Vagina (tissue), 2 donors: ENCODE measurements around the gene DDX54. TPM values are rescaled to one million over a fixed set of nuclear protein-coding genes. Genes with fewer than 3 reads are reported as not detected.
A peak's percentile ranks its signal among the peaks of the same experiment; 100 is the strongest.

Experiments
- DNase-seq, 2 donors: peaks; one replicate each; pipeline ENCODE4 v3.0.0-alpha.2; 2017; ENCODE audit errors: extremely low spot score in 2 of 2
- H3K27ac ChIP-seq: fragments of 200-600 bp; sonication (generic); one replicate; pipeline ENCODE4 v1.5.1; 2019
- H3K27me3 ChIP-seq: fragments of 200-600 bp; sonication (generic); one replicate; pipeline ENCODE4 v1.5.1; 2019
- H3K36me3 ChIP-seq, 2 donors: fragments of 200-600 bp; sonication (generic); one replicate each; pipeline ENCODE4 v1.5.1; 2017 to 2019
- H3K4me1 ChIP-seq: fragments of 200-600 bp; sonication (generic); one replicate; pipeline ENCODE4 v1.5.1; 2019
- H3K4me3 ChIP-seq, 2 donors: fragments of 200-600 bp; sonication (generic); 1 replicate in 1 of 2; 2 replicates in 1 of 2; pipeline ENCODE4 v1.5.1; 2016 to 2019
- H3K9me3 ChIP-seq: fragments of 200-600 bp; sonication (generic); one replicate; pipeline ENCODE4 v1.5.1; 2019
- POLR2A ChIP-seq, 2 donors: fragments of 450-650 bp; IDR thresholded peaks; one replicate each; pipeline ENCODE4 v1.6.1; 2017; ENCODE audit warnings: antibody characterized with exemption in 2 of 2, mild to moderate bottlenecking in 2 of 2, moderate library complexity in 2 of 2
- POLR2AphosphoS5 ChIP-seq, 2 donors: sonication (generic); formaldehyde crosslinking; IDR thresholded peaks; one replicate each; pipeline ENCODE4 v1.9.0; 2017; ENCODE audit warnings: antibody characterized with exemption in 2 of 2, mild to moderate bottlenecking in 2 of 2, low read depth in 1 of 2; ENCODE audit not compliant: insufficient read depth in 1 of 2
- intact Hi-C: fragments of 100-400 bp; cut with DNase I; formaldehyde crosslinking; loops from one replicate; pipeline ENCODE4 v1.15.1; 2023
- total RNA-seq: library from RNA; depleted of rRNA; stranded (reverse); fragments of >200 nt; gene quantifications from one replicate; pipeline ENCODE4 v1.2.3, GENCODE V29; 2016
- TF ChIP-seq, protein P1 (sequence below), 3 experiments: fragments of 450-650 bp in 2 of 3; fragments of 200-600 bp in 1 of 3; sonication (generic) in 1 of 3; IDR thresholded peaks; one replicate each; pipeline ENCODE4 v1.5.1; 2017 to 2019; ENCODE audit warnings: antibody characterized with exemption in 3 of 3, mild to moderate bottlenecking in 2 of 3, moderate library complexity in 2 of 3

DDX54 gene
- total RNA-seq, 1 donor from 2014 or later: 52.5 TPM

DNA sequence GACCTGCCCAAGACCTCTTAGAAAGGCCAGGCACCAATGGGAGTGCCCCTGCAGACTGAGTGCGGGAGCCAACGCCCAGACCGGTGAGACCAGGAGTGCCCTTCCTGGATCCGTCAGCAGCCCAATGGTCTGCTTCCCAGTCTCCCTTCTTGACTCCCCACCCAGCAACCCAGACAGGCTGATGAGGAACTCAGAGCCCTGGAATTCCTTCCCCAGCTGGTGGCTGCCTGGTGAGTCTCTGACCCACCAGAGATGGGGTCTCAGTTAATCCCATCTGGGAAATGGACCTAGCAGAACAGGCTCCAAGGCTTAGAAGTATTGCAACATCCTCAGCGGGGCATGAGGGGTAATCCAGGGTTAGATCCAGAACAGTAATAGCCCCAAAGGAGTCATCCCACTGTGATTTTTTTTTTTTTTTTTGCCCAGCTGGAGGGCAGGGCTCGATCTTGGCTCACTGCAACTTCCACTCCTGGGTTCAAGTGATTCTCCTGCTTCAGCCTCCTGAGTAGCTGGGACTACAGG lies 48.2 kb downstream of the DDX54 start:
- intact Hi-C loops: no loop called here
- Histone ChIP-seq H3K27ac (peak overlapping the region; percentile 3), H3K36me3 (no peaks in the 10 kb centered on the region), H3K27me3 (no peaks in the 10 kb centered on the region), H3K9me3 (no peaks in the 10 kb centered on the region), H3K4me1 (peaks cover 9% of the 10 kb centered on the region), H3K4me3 (no peak overlapping the region)
- DNase-seq: no peak
- TF ChIP-seq POLR2A (IDR thresholded peaks at IDR 0.05) (no peak), POLR2AphosphoS5 (IDR thresholded peaks at IDR 0.05; ENCODE audit: insufficient read depth in 1 of 2, low read depth in 1 of 2) (peak in 1 of 2 donors; percentile 17)
- TF ChIP-seq, protein P1, sequence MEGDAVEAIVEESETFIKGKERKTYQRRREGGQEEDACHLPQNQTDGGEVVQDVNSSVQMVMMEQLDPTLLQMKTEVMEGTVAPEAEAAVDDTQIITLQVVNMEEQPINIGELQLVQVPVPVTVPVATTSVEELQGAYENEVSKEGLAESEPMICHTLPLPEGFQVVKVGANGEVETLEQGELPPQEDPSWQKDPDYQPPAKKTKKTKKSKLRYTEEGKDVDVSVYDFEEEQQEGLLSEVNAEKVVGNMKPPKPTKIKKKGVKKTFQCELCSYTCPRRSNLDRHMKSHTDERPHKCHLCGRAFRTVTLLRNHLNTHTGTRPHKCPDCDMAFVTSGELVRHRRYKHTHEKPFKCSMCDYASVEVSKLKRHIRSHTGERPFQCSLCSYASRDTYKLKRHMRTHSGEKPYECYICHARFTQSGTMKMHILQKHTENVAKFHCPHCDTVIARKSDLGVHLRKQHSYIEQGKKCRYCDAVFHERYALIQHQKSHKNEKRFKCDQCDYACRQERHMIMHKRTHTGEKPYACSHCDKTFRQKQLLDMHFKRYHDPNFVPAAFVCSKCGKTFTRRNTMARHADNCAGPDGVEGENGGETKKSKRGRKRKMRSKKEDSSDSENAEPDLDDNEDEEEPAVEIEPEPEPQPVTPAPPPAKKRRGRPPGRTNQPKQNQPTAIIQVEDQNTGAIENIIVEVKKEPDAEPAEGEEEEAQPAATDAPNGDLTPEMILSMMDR (IDR thresholded peaks at IDR 0.05): no peak

DNA sequence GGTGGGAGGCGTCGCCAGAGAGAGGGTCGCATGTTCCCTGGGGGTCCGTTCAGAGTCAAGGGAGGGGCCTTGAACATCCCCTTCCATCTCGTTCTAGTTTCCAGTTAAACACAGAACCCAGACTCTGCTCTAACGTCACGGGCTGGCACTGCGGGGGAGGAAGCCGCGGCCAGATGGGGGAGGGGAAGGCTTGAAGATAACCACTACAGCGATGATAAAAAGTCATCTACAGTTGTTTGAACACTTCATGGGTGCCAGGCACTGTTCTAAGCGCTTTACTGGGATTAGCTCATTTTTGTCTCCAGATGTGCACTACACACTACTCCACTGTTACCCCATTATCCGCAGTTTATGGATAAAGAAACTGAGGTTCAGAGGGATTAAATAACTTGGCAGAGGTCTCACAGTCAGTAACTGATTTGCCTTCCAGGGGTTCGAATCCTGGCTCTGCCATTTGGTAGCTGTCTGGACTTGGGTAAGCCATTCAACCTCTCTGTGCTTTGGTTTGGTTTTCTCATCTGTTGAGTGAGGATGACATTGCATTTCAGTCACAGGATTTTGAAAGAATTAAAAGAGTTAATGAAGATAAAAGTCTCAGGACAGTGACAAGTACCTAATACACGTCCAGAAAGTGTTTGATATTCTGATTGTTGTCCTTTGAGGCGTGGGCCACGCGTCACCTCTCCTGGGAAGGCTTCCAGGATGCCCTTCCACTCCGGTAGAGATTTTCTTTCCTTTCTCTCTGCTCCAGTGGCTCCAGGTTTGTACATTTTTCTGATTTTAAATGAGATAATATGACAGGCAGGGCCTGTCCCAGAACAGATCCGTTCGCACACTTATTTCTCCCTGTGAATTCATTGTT lies 48.9 kb downstream of the DDX54 start:
- intact Hi-C loops: no loop called here
- Histone ChIP-seq H3K27me3 (no peaks in the 10 kb centered on the region), H3K27ac (peak overlapping the region; percentile 3), H3K9me3 (no peaks in the 10 kb centered on the region), H3K36me3 (no peaks in the 10 kb centered on the region), H3K4me3 (no peak overlapping the region), H3K4me1 (peaks cover 9% of the 10 kb centered on the region)
- TF ChIP-seq, protein P1 (IDR thresholded peaks at IDR 0.05): no peak
- TF ChIP-seq POLR2AphosphoS5 (IDR thresholded peaks at IDR 0.05; ENCODE audit: insufficient read depth in 1 of 2, low read depth in 1 of 2) (no peak), POLR2A (IDR thresholded peaks at IDR 0.05) (no peak)
- DNase-seq: no peak

DNA sequence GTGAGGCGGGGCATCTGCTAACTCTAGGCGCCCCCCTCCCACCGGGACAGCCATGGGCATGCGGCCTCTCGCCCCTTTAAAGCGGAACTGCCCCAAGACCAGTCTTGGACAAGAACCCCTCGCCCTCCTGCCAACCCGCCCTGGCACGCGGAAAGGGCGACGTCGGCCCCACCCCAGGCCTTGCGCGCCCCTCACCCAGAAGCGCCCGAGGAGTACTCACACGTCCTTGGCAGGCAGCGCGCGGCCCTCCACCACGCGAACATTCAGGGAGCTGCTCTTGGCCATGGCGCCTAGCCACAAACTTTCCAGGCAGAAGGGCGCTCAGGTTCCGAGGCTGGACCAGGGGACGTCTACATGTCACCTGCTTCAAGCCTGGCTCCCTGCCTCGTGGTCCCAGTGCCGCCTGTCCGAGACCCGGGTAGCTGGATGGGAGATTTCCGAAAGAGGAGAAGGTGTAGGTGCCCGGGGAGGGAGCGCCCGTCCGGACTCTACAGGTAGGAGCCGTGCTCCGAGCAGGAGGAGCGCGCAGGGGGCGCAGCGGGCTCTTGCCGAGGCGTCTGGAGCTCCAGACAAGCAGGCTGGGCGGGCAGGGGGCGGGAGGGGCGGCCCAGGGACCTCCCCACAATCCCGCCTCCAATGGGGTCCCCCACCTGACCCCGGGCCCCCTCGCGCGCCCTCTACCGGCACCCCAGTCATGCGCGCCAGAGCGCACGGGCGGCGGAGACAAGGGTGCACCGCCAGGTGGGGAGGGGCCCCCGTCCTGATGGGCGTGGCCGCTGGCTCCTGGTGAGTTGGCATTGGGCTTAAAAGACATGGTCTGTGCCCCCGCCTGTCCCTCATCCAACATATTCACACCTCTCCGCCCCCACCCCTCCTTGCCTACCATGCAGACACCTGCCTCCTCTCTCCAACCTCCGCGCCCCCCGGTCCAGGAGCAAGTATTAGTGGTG lies 49.8 kb downstream of the DDX54 start, which contains the start of gene RASAL1:
RASAL1 (minus strand) TSS at position 584 of the 950 bp plus-strand sequence; CDS start at position 285, 299 bp downstream.
- H3K27me3 ChIP-seq: no peaks in the 10 kb centered on the region
- H3K4me3 ChIP-seq: peak within 1 kb of the TSS in 1 of 2 donors; percentile 33
- intact Hi-C loops: no loop called here

DNA sequence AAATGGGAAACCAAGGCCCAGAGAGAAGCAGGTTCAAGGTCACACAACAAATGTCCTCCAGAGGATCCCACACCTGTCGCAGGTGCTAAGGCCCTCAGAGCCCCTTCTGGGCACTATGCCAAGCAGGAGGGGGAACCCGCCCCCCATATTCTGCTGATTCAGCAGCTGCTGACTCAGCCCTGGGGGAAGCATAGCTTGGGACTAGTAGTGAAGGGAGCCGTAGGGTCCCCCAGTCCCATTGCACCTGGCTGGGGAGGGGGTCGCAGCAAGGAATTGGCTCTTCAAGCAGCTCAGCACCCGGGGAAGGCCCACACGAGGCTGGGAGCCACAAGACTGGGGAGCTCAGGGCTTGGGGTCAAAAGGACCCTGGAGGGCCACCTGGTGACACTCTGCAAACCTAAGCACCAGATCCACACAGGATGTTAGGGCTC lies 50.7 kb downstream of the DDX54 start:
- intact Hi-C loops: no loop called here

More for the DNA sequence above, 49.8 kb downstream of the DDX54 start, which contains the start of gene RASAL1:
- Histone ChIP-seq H3K4me1 (peaks cover 9% of the 10 kb centered on the region), H3K9me3 (no peaks in the 10 kb centered on the region), H3K36me3 (no peaks in the 10 kb centered on the region), H3K27ac (peak within 1 kb of the TSS; percentile 3)
- DNase-seq: no peak
- no peak for TF ChIP-seq POLR2A (IDR thresholded peaks at IDR 0.05)
- TF ChIP-seq POLR2AphosphoS5 (IDR thresholded peaks at IDR 0.05; ENCODE audit: insufficient read depth in 1 of 2, low read depth in 1 of 2): no peak
- TF ChIP-seq, protein P1 (IDR thresholded peaks at IDR 0.05): no peak

More for the DNA sequence above, 50.7 kb downstream of the DDX54 start:
- DNase-seq: no peak
- Histone ChIP-seq H3K4me1 (peaks cover 9% of the 10 kb centered on the region), H3K9me3 (no peaks in the 10 kb centered on the region), H3K36me3 (no peaks in the 10 kb centered on the region), H3K27me3 (no peaks in the 10 kb centered on the region), H3K4me3 (peak overlapping the region in 1 of 2 donors; percentile 33), H3K27ac (no peak overlapping the region)
- TF ChIP-seq, protein P1 (IDR thresholded peaks at IDR 0.05): no peak
- TF ChIP-seq POLR2A (IDR thresholded peaks at IDR 0.05) (no peak), POLR2AphosphoS5 (IDR thresholded peaks at IDR 0.05; ENCODE audit: insufficient read depth in 1 of 2, low read depth in 1 of 2) (no peak)
